B cell (primary cell): Measurements from ENCODE around the gene CACHD1. TPM values are rescaled to one million over a fixed set of nuclear protein-coding genes. Genes with fewer than 3 reads are reported as not detected.
"Not testable (repeated sequence)": the region's sequence is repeated elsewhere in the genome, so short reads cannot be mapped to it uniquely, and the experiment has no call there.

ENCODE experiments used
- ATAC-seq: fragments of 200-7000 bp; cut with Tn5 transposase; one replicate; pipeline ENCODE4 v1.10.0; 2021; ENCODE audit warnings: low read depth, mild to moderate bottlenecking, moderate number of reproducible peaks, moderate library complexity
- CTCF ChIA-PET: fragments of 350-600 bp; sonication (Branson Sonifier 250); formaldehyde crosslinking; loops from one replicate; lab custom pipeline; 2021; ENCODE audit warnings: antibody characterized with exemption, inconsistent platforms; lab: Charles Lee
- POLR2A ChIA-PET: fragments of 350-600 bp; sonication (Branson Sonifier 250); formaldehyde crosslinking; loops from one replicate; lab custom pipeline; 2021; ENCODE audit warnings: antibody characterized with exemption; lab: Charles Lee
- DNase-seq: peaks from one replicate; pipeline ENCODE4 v3.0.0; 2013
- H2AFZ ChIP-seq: 2 replicates; pipeline ENCODE4 v1.6.1; 2012; ENCODE audit warnings: mild to moderate bottlenecking, low read depth, low read length; ENCODE audit not compliant: insufficient read depth, poor library complexity, severe bottlenecking
- H3K27ac ChIP-seq, 2 donors: 1 replicate in 1 of 2; 2 replicates in 1 of 2; pipeline ENCODE4 v1.5.1; 2012 to 2013; ENCODE audit warnings: low read length in 2 of 2, mild to moderate bottlenecking in 2 of 2, moderate library complexity in 1 of 2
- H3K27me3 ChIP-seq, 4 experiments: fragments of 200-600 bp in 1 of 4; sonication (generic) in 1 of 4; replicated peaks in 1 of 4; 1 replicate in 2 of 4; 2 replicates in 2 of 4; pipeline versions ENCODE4 v1.6.1 to v1.7.0; 2013 to 2016; ENCODE audit warnings: low read length in 3 of 4, mild to moderate bottlenecking in 2 of 4, mixed read lengths in 1 of 4, moderate library complexity in 1 of 4; ENCODE audit not compliant: insufficient read depth in 4 of 4, control insufficient read depth in 3 of 4; ENCODE audit errors: control extremely low read depth in 1 of 4
- H3K36me3 ChIP-seq, 2 experiments: replicated peaks in 1 of 2; 1 replicate in 1 of 2; 2 replicates in 1 of 2; pipeline versions ENCODE4 v1.6.1 to v1.7.1; 2013; ENCODE audit warnings: low read length in 1 of 2; ENCODE audit not compliant: insufficient read depth in 2 of 2, control insufficient read depth in 1 of 2; ENCODE audit errors: control extremely low read depth in 1 of 2, extremely low read depth in 1 of 2
- H3K4me1 ChIP-seq, 2 donors: fragments of 200-600 bp in 1 of 2; sonication (generic) in 1 of 2; 1 replicate in 1 of 2; 2 replicates in 1 of 2; pipeline versions ENCODE4 v1.5.1 to v1.6.1; 2013 to 2017; ENCODE audit warnings: low read length in 2 of 2; ENCODE audit not compliant: control insufficient read depth in 2 of 2, insufficient read depth in 2 of 2
- H3K4me2 ChIP-seq: replicated peaks from 2 replicates; pipeline ENCODE3; 2012; ENCODE audit warnings: mild to moderate bottlenecking, low read depth, low read length; ENCODE audit not compliant: poor library complexity, severe bottlenecking
- H3K4me3 ChIP-seq, 5 experiments: fragments of 200-600 bp in 1 of 5; sonication (generic) in 1 of 5; 1 replicate in 3 of 5; 2 replicates in 2 of 5; pipeline versions ENCODE4 v1.5.1 to v1.7.0; 2011 to 2016; ENCODE audit warnings: low read length in 4 of 5, mild to moderate bottlenecking in 4 of 5, low read depth in 2 of 5, control low read depth in 1 of 5, moderate library complexity in 1 of 5; ENCODE audit not compliant: insufficient read depth in 1 of 5; ENCODE audit errors: control extremely low read depth in 1 of 5, extremely low read depth in 1 of 5
- H3K79me2 ChIP-seq: fragments of 200-600 bp; sonication (generic); one replicate; pipeline ENCODE4 v1.6.0; 2016; ENCODE audit warnings: low read length; ENCODE audit not compliant: control insufficient read depth, insufficient read depth
- H3K9ac ChIP-seq: fragments of 200-600 bp; sonication (generic); 2 replicates; pipeline ENCODE4 v1.6.1; 2017; ENCODE audit warnings: mild to moderate bottlenecking, low read length, moderate library complexity
- H3K9me3 ChIP-seq, 3 donors: one replicate each; pipeline versions ENCODE4 v1.6.1 to v1.7.1; 2013; ENCODE audit warnings: low read length in 2 of 3; ENCODE audit not compliant: control insufficient read depth in 2 of 3, insufficient read depth in 1 of 3; ENCODE audit errors: control extremely low read depth in 1 of 3
- H4K20me1 ChIP-seq: 2 replicates; pipeline ENCODE4 v1.6.0; 2012; ENCODE audit warnings: mild to moderate bottlenecking, low read length; ENCODE audit not compliant: insufficient read depth, control insufficient read depth, poor library complexity, severe bottlenecking
- H3K27ac Mint-ChIP-seq: one replicate; pipeline ENCODE4 v1.8.0; 2021; ENCODE audit warnings: mixed read lengths
- H3K27me3 Mint-ChIP-seq: one replicate; pipeline ENCODE4 v1.8.0; 2021; ENCODE audit warnings: mixed read lengths
- H3K4me1 Mint-ChIP-seq: one replicate; pipeline ENCODE4 v1.8.0; 2021; ENCODE audit warnings: mixed read lengths
- H3K4me3 Mint-ChIP-seq: one replicate; pipeline ENCODE4 v1.8.0; 2021; ENCODE audit warnings: mixed read lengths
- H3K9me3 Mint-ChIP-seq: one replicate; pipeline ENCODE4 v1.8.0; 2022; ENCODE audit warnings: mixed read lengths; ENCODE audit not compliant: insufficient read depth
- EZH2 ChIP-seq: IDR thresholded peaks from 2 replicates; pipeline ENCODE4 v1.6.1; 2012; ENCODE audit warnings: borderline replicate concordance, low read depth, mild to moderate bottlenecking, moderate library complexity, low read length; ENCODE audit not compliant: insufficient read depth, poor library complexity, severe bottlenecking
- WGBS: methylation state at CpG from one replicate; pipeline ENCODE4 v1.1.5; 2013; ENCODE audit warnings: missing lambda C conversion rate; ENCODE audit not compliant: insufficient coverage; 5-methylcytosine and 5-hydroxymethylcytosine counted together
- intact Hi-C: fragments of 100-400 bp; cut with micrococcal nuclease; formaldehyde crosslinking; loops from one replicate; pipeline ENCODE4 v1.10.0; 2022
- polyA plus RNA-seq: library from polyadenylated mRNA; depleted of rRNA; stranded (reverse); fragments of >200 nt; gene quantifications from 2 replicates; pipeline ENCODE4 v1.2.3, GENCODE V29; 2012
- total RNA-seq, 2 donors: library from RNA; stranded (reverse); fragments of 120-200 nt in 1 of 2; gene quantifications; 1 replicate in 1 of 2; 2 replicates in 1 of 2; pipeline versions ENCODE4 v1.2.3 to v1.2.4, GENCODE V29; 2013 to 2022
- TF ChIP-seq, protein P1 (sequence below): fragments of 200-600 bp; IDR thresholded peaks from one replicate; pipeline ENCODE4 v1.8.0; 2022; ENCODE audit warnings: antibody characterized with exemption, mild to moderate bottlenecking

CACHD1 gene
- total and polyA plus RNA-seq, 2 donors (not counting 1 experiment from before 2014, with no cell fraction given): not detected

DNA sequence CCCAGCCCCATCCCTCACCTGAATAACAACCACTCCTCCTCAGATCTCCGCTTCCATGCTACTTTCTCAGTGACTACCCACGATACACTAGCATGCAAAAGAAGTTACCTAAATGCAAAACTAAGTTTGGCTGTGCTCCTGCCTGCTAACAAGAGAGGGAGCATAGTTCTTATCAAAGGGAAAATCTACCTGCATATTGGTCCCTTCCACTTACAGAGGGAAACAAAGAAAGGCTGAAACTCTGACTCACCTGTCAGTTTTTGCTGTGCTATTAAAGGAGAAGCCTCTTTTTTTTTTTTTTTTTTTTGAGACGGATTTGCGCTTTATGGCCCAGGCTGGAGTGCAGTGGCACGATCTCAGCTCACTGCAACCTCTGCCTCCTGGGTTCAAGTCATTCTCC is 231.1 kb downstream of the CACHD1 start:
- Histone ChIP-seq H3K36me3 (no peaks in the 10 kb centered on the region), H3K4me1 (no peaks in the 10 kb centered on the region), H3K4me3 (no peak overlapping the region), H3K27me3 (peaks cover 0 to 8% (median 0%) of the 10 kb centered on the region in 4 experiments), H2AFZ (no peak overlapping the region), H3K79me2 (no peaks in the 10 kb centered on the region), H3K9ac (no peak overlapping the region), H3K9me3 (no peaks in the 10 kb centered on the region), H3K4me2 (no peak overlapping the region), H3K27ac (no peak overlapping the region), H4K20me1 (no peaks in the 10 kb centered on the region)
- TF ChIP-seq, protein P1, sequence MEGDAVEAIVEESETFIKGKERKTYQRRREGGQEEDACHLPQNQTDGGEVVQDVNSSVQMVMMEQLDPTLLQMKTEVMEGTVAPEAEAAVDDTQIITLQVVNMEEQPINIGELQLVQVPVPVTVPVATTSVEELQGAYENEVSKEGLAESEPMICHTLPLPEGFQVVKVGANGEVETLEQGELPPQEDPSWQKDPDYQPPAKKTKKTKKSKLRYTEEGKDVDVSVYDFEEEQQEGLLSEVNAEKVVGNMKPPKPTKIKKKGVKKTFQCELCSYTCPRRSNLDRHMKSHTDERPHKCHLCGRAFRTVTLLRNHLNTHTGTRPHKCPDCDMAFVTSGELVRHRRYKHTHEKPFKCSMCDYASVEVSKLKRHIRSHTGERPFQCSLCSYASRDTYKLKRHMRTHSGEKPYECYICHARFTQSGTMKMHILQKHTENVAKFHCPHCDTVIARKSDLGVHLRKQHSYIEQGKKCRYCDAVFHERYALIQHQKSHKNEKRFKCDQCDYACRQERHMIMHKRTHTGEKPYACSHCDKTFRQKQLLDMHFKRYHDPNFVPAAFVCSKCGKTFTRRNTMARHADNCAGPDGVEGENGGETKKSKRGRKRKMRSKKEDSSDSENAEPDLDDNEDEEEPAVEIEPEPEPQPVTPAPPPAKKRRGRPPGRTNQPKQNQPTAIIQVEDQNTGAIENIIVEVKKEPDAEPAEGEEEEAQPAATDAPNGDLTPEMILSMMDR: no peak
- TF ChIP-seq EZH2: no peak
- ATAC-seq (no peak), DNase-seq (no peak)
- Mint-ChIP-seq H3K27me3 (peaks cover 30% of the 10 kb centered on the region), H3K4me1 (no peaks in the 10 kb centered on the region), H3K9me3 (peaks cover 2% of the 10 kb centered on the region), H3K4me3 (no peak overlapping the region), H3K27ac (no peak overlapping the region)
- ChIA-PET CTCF (interaction anchor here (1.2 kb wide), 1 partner anchor 11 kb away, joined by 3 read pairs; no protein-coding TSS in a partner anchor), POLR2A (no interaction called here)
- intact Hi-C loops: no loop called here
- 92% methylated on average over 3 of the region's 5 CpGs for WGBS

DNA sequence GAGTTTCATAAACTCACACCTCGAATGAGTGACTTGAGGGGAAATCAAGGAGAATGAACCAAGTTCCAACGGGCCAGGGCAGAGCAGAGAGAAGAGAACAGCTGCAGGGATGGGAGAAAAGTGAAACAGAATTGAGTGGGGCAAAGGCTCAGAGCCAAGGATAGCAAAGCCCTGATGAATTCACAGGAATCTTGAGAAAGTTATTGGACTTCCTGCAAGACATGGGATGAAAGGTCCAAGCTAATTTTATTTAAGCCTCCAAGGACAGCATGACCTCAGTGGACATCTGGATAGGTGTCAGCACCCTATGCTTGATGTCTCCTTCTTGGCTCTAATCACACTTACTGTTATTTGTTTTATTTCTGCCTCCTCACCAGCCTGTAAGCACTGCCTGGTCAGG is 232.0 kb downstream of the CACHD1 start:
- ChIA-PET POLR2A (no interaction called here), CTCF (interaction anchor here (1.2 kb wide), 1 partner anchor 14 kb away, joined by 4 read pairs; no protein-coding TSS in a partner anchor)
- 80% methylated on average over 2 of the region's 2 CpGs for WGBS
- no peak overlapping the region for H2AFZ ChIP-seq
- intact Hi-C loops: no loop called here
- no peak overlapping the region for H3K9ac ChIP-seq
- DNase-seq: no peak
- peaks cover 0 to 8% (median 0%) of the 10 kb centered on the region in 4 experiments for H3K27me3 ChIP-seq
- no peak overlapping the region for H3K27ac ChIP-seq
- no peak overlapping the region for H3K4me3 ChIP-seq
- no peak for ATAC-seq
- H3K4me1 ChIP-seq: no peaks in the 10 kb centered on the region
- H3K9me3 ChIP-seq: no peaks in the 10 kb centered on the region
- Mint-ChIP-seq H3K27ac (no peak overlapping the region), H3K27me3 (peaks cover 27% of the 10 kb centered on the region), H3K9me3 (peaks cover 2% of the 10 kb centered on the region), H3K4me3 (no peak overlapping the region), H3K4me1 (no peaks in the 10 kb centered on the region)
- no peak overlapping the region for H3K4me2 ChIP-seq
- H4K20me1 ChIP-seq: no peaks in the 10 kb centered on the region
- TF ChIP-seq, protein P1: no peak
- no peak for TF ChIP-seq EZH2
- H3K36me3 ChIP-seq: no peaks in the 10 kb centered on the region
- H3K79me2 ChIP-seq: no peaks in the 10 kb centered on the region

DNA sequence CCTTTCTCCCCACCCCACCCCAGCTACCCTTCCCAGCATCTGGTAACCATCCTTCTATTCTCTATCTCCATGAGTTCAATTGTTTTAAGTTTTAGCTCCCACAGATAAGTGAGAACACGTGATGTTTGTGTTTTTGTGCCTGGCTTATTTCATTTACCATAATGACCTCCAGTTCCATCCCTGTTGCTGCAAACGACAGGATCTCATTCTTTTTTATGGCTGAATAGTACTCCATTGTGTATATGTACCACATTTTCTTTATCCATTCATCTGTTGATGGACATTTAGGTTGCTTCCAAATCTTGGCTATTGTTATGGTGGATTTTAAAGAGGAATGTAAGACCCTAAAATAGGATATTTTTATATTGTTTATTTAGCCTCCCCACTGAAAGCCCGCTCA is 232.7 kb downstream of the CACHD1 start:
- H3K4me1 ChIP-seq, H3K4me1 Mint-ChIP-seq, H3K9me3 Mint-ChIP-seq, H3K27ac ChIP-seq, H3K36me3 ChIP-seq, H3K9ac ChIP-seq, H3K4me3 Mint-ChIP-seq, H3K79me2 ChIP-seq, H3K4me3 ChIP-seq, H2AFZ ChIP-seq, H3K9me3 ChIP-seq, H4K20me1 ChIP-seq, H3K27me3 ChIP-seq, POLR2A ChIA-PET, H3K4me2 ChIP-seq, ATAC-seq, H3K27ac Mint-ChIP-seq, intact Hi-C loops, DNase-seq: not testable (repeated sequence)
- peaks cover 30% of the 10 kb centered on the region for H3K27me3 Mint-ChIP-seq
- CTCF ChIA-PET: interaction anchor here (1.2 kb wide), 1 partner anchor 15 kb away, joined by 4 read pairs; no protein-coding TSS in a partner anchor
- no CpG with 5 or more reads among the region's 3 CpGs for WGBS
